Fibroblast of the conjunctiva (primary cell): ENCODE measurements around the gene PCDHGA7.
A peak's percentile ranks its signal among the peaks of the same experiment; 100 is the strongest.
"Not testable (repeated sequence)": the region's sequence is repeated elsewhere in the genome, so short reads cannot be mapped to it uniquely, and the experiment has no call there.

Source experiments
- DNase-seq: peaks from one replicate; pipeline ENCODE4 v3.0.0-alpha.2; 2010; ENCODE audit warnings: low read depth

Gene PCDHGA7

GRCh38 chr5:141382469-141383294 lies at the start of gene PCDHGA7:
Gene PCDHGA7 (plus strand): TSS chr5:141382742. CDS start chr5:141382900, 158 bp downstream.
- DNase-seq: peak; percentile 14

DNA sequence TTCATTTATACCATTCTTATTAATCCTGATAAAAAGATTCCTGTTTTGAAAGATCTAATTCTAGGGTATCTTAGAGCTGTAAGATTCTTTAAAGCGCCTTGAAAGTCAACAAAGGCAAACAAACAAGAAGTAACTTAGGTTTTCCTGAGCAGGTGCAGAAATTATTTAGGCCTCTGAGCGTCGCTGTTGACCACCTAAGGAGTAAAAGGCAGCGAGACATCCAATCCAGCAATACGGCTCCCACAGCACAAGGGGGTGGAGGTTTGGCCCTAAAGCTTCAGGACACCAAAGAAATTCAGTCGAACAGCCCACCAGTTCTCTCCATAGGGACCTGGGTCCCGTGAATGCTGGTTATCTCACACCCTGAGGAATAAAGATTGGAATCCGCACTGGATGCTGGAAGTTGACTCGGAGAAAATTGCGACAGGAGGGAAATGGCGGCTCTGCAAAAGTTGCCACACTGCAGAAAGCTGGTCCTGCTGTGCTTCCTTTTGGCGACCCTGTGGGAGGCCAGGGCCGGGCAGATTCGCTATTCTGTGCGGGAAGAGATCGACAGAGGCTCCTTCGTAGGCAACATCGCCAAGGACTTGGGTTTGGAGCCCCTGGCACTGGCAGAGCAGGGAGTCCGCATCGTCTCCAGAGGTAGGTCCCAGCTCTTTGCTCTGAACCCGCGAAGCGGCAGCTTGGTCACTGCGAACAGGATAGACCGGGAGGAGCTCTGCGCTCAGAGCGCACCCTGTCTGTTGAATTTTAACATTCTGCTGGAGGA lies 43.8 kb upstream of the PCDHGA7 start, which contains the start of gene PCDHGA2:
TSS of gene PCDHGA2 (plus strand) at position 223 of the 769 bp plus-strand sequence.
- DNase-seq: peak; percentile 23

GRCh38 chr5:141340781-141341354 lies 41.7 kb upstream of the PCDHGA7 start:
- not testable (repeated sequence) for DNase-seq

- DNase-seq: no peak
Measured at GRCh38 chr5:141342773-141343172, 39.8 kb upstream of the PCDHGA7 start.

DNA sequence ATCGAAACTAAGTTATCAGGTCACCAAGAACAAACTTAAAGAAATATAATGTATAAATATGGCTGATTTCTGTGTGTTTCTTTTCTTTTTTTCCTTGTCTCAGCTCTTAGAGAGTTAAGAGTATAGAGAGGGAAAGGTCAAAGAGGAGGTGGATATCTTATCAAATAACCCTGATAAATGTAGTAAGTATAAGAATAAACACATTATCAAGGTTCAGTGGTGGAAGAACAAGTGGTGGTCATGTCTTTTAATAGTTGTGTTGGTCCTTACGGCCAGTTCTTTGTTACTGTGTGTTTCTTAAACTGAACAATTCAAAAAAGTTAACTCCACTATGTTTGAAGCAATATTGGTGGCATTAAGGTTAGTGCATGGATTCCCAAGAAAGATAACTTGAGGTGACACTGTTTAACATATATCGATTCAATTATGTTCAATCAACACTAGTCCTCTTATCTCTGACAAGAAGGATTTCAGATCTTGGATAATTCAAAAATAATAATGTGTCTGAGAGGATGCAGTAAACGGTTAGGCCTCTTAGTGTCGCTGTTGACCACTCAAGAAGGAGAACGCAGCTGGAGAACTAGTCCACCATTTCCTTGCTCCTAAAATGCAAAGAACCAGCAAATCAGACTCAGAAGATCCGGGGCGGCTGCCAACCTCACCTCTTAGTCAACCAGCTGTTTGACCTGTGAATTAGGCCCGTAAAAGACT lies 39.1 kb upstream of the PCDHGA7 start, which contains the start of gene PCDHGA3:
TSS of gene PCDHGA3 (plus strand) at position 588 of the 711 bp plus-strand sequence. CDS start 205 bp downstream, outside the sequence.
- peak; percentile 38 for DNase-seq

GRCh38 chr5:141343953-141344463 lies 38.5 kb upstream of the PCDHGA7 start:
- no peak for DNase-seq

DNA sequence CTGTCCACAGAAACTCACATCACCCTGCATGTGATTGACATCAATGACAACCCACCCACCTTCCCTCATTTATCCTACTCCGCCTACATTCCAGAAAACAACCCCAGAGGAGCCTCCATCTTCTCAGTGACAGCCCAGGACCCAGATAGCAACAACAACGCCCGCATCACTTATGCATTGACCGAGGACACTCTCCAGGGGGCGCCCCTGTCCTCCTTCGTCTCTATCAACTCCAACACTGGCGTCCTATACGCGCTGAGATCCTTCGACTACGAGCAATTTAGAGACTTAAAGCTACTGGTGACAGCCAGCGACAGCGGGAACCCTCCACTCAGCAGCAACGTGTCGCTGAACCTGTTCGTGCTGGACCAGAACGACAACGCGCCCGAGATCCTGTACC lies 37.2 kb upstream of the PCDHGA7 start:
- DNase-seq: no peak

GRCh38 chr5:141346017-141346416 lies 36.5 kb upstream of the PCDHGA7 start:
- not testable (repeated sequence) for DNase-seq

- no peak for DNase-seq
Measured at GRCh38 chr5:141349917-141350619, 32.5 kb upstream of the PCDHGA7 start, which contains the start of gene PCDHGB1. Gene PCDHGB1 (plus strand): TSS chr5:141350099. CDS start chr5:141350261, 162 bp downstream.

DNA sequence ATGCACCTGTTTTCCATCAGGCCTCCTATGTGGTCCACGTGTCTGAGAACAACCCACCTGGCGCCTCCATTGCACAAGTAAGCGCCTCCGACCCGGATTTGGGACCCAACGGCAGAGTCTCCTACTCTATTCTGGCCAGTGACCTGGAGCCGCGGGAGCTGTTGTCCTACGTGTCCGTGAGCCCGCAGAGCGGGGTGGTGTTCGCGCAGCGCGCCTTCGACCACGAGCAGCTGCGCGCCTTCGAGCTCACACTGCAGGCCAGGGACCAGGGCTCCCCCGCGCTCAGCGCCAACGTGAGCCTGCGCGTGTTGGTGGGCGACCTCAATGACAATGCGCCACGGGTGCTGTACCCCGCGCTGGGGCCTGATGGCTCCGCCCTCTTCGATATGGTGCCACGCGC lies 31.0 kb upstream of the PCDHGA7 start:
- DNase-seq: no peak

- no peak for DNase-seq
Measured at GRCh38 chr5:141354900-141355469, 27.6 kb upstream of the PCDHGA7 start, which contains the start of gene PCDHGA4. Gene PCDHGA4 (plus strand): TSS chr5:141355021. CDS start chr5:141355108, 87 bp downstream.

DNA sequence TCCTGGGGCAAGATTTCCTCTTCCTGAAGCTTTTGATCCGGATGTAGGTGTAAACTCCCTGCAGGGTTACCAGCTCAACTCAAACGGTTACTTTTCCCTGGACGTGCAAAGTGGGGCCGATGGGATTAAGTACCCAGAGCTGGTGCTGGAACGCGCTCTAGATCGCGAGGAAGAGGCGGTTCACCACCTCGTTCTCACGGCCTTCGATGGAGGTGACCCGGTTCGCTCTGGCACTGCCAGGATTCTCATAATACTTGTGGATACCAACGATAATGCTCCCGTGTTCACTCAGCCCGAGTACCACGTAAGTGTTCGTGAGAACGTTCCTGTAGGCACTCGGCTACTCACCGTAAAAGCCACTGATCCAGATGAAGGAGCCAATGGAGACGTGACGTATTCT lies 26.9 kb upstream of the PCDHGA7 start:
- DNase-seq: no peak

DNA sequence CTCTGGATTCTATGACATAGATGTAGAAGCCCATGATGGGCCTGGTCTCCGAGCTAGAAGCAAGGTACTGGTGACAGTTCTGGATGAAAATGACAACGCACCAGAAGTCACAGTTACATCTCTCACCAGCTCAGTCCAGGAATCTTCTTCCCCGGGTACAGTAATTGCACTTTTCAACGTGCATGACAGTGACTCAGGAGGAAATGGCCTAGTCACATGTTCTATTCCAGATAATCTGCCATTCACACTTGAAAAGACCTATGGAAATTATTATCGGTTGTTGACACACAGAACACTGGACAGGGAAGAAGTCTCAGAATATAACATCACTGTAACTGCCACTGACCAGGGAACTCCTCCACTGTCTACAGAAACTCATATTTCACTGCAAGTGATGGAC lies 26.4 kb upstream of the PCDHGA7 start:
- DNase-seq: no peak

- DNase-seq: no peak
Measured at GRCh38 chr5:141356950-141357349, 25.6 kb upstream of the PCDHGA7 start.

DNA sequence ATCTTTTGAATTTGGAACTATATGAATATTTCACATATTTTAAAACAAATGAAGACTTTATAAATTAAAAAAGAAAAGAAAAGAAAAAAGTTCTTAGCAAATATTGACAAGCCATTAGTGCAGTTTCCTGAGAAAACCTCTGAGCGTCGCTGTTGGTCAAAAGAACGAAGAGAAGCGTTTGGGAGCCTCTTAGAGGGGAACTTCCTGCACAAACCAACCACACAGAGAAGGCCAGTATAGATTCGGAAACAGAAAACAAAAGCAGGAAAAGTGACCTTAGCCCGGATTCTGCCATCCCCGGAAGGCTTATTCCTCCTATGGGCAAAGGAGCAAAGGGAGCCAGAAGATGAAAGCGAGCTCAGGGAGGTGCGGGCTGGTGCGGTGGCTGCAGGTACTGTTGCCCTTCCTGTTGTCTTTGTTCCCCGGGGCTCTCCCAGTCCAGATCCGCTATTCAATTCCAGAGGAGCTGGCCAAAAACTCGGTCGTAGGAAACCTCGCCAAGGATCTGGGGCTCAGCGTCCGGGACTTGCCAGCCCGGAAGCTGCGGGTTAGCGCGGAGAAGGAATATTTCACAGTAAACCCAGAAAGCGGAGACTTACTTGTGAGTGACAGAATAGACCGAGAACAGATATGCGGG lies 22.6 kb upstream of the PCDHGA7 start, which contains the start of gene PCDHGB2:
TSS of gene PCDHGB2 (plus strand) at position 205 of the 637 bp plus-strand sequence. CDS start at position 347, 142 bp downstream.
- DNase-seq: no peak

DNA sequence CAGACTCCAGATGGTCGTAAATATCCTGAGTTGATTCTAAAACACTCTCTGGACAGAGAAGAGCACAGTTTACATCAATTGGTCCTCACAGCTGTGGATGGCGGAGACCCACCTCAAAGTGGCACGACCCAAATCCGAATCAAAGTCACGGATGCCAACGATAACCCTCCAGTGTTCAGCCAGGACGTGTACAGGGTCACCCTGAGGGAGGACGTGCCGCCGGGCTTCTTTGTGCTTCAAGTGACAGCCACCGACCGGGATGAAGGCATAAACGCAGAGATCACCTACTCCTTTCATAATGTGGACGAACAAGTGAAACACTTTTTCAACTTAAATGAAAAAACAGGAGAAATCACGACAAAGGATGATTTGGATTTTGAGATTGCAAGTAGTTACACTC lies 21.9 kb upstream of the PCDHGA7 start:
- no peak for DNase-seq

DNA sequence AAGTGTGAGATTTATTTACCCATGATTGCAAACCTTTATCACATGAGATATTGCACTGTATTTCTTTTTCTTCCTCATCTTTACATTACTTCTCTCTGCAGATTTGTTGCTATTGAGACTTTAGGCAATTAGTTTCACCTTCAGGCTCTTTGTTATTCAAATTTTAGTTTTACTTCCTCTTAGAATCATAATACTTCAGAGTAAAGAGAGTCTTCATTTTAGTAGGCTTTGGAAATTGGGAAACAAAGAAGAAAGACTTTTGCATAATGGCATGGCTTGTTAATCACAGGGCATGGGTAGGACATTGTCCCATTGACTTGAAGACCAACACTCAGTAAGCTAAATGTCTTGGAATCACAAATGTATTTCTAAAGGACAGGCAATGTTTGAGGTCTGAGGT lies 19.8 kb upstream of the PCDHGA7 start:
- no peak for DNase-seq

GRCh38 chr5:141363952-141364660 lies 18.4 kb upstream of the PCDHGA7 start, which contains the start of gene PCDHGA5:
Gene PCDHGA5 (plus strand): TSS chr5:141364162. CDS start chr5:141364331, 169 bp downstream.
- DNase-seq: no peak
